ENCODE measurements around the gene SCFD2. TPM values are rescaled to one million over a fixed set of nuclear protein-coding genes. Genes with fewer than 3 reads are reported as not detected.

Gene SCFD2
- polyA plus RNA-seq, 4 donors: 2.2 to 8.4 (median 5.6) TPM

- no peaks in the 10 kb centered on the region for H3K36me3 ChIP-seq (ENCODE audit: control insufficient read depth in 3 of 3, insufficient read depth in 2 of 3, low read depth in 1 of 3, low read length in 3 of 3)
- H3K4me3 ChIP-seq (ENCODE audit: low read depth in 1 of 3, low read length in 3 of 3): no peak overlapping the region
- FAIRE-seq (no peak), DNase-seq (no peak)
- peaks cover 0 to 9% of the 10 kb centered on the region in 2 donors for H3K9me3 ChIP-seq (ENCODE audit: control insufficient read depth in 2 of 2, insufficient read depth in 1 of 2, low read depth in 1 of 2, low read length in 1 of 2)
- 89 to 97% (median 95%) methylated on average over 1 of the region's 1 CpG for WGBS, 3 donors
- peaks cover 0 to 12% (median 7%) of the 10 kb centered on the region in 3 donors for H3K27me3 ChIP-seq (ENCODE audit: control insufficient read depth in 3 of 3, insufficient read depth in 3 of 3, low read length in 3 of 3)
- no peak overlapping the region for H3K27ac ChIP-seq (ENCODE audit: low read depth in 1 of 3, low read length in 2 of 3)
- peaks cover 0 to 6% (median 4%) of the 10 kb centered on the region in 3 donors for H3K4me1 ChIP-seq (ENCODE audit: control insufficient read depth in 3 of 3, insufficient read depth in 2 of 3, low read depth in 1 of 3, low read length in 2 of 3)
Measured at GRCh38 chr4:52856801-52857200, 509.1 kb downstream of the SCFD2 start.

GRCh38 chr4:52853351-52853750 lies 512.5 kb downstream of the SCFD2 start:
- Histone ChIP-seq H3K4me3 (ENCODE audit: low read depth in 1 of 3, low read length in 3 of 3) (no peak overlapping the region), H3K27ac (ENCODE audit: low read depth in 1 of 3, low read length in 2 of 3) (no peak overlapping the region), H3K27me3 (ENCODE audit: control insufficient read depth in 3 of 3, insufficient read depth in 3 of 3, low read length in 3 of 3) (no peaks in the 10 kb centered on the region), H3K36me3 (ENCODE audit: control insufficient read depth in 3 of 3, insufficient read depth in 2 of 3, low read depth in 1 of 3, low read length in 3 of 3) (no peaks in the 10 kb centered on the region), H3K4me1 (ENCODE audit: control insufficient read depth in 3 of 3, insufficient read depth in 2 of 3, low read depth in 1 of 3, low read length in 2 of 3) (peaks cover 3 to 13% (median 8%) of the 10 kb centered on the region in 3 donors), H3K9me3 (ENCODE audit: control insufficient read depth in 2 of 2, insufficient read depth in 1 of 2, low read depth in 1 of 2, low read length in 1 of 2) (peaks cover 0 to 4% of the 10 kb centered on the region in 2 donors)
- no peak for FAIRE-seq
- DNase-seq: no peak

- WGBS, 3 donors: 68 to 73% (median 71%) methylated on average over 3 of the region's 3 CpGs
- DNase-seq: no peak
- no peak overlapping the region for H3K27ac ChIP-seq (ENCODE audit: low read depth in 1 of 3, low read length in 2 of 3)
- no peaks in the 10 kb centered on the region for H3K9me3 ChIP-seq (ENCODE audit: control insufficient read depth in 2 of 2, insufficient read depth in 1 of 2, low read depth in 1 of 2, low read length in 1 of 2)
- H3K4me3 ChIP-seq (ENCODE audit: low read depth in 1 of 3, low read length in 3 of 3): no peak overlapping the region
- H3K36me3 ChIP-seq (ENCODE audit: control insufficient read depth in 3 of 3, insufficient read depth in 2 of 3, low read depth in 1 of 3, low read length in 3 of 3): no peaks in the 10 kb centered on the region
- no peaks in the 10 kb centered on the region for H3K27me3 ChIP-seq (ENCODE audit: control insufficient read depth in 3 of 3, insufficient read depth in 3 of 3, low read length in 3 of 3)
- FAIRE-seq: no peak
- H3K4me1 ChIP-seq (ENCODE audit: control insufficient read depth in 3 of 3, insufficient read depth in 2 of 3, low read depth in 1 of 3, low read length in 2 of 3): peaks cover 3 to 19% (median 8%) of the 10 kb centered on the region in 3 donors
Measured at GRCh38 chr4:52852711-52853110, 513.1 kb downstream of the SCFD2 start.

GRCh38 chr4:52852041-52852440 lies 513.8 kb downstream of the SCFD2 start:
- DNase-seq (no peak), FAIRE-seq (no peak)
- H3K27me3 ChIP-seq (ENCODE audit: control insufficient read depth in 3 of 3, insufficient read depth in 3 of 3, low read length in 3 of 3): no peaks in the 10 kb centered on the region
- no peaks in the 10 kb centered on the region for H3K9me3 ChIP-seq (ENCODE audit: control insufficient read depth in 2 of 2, insufficient read depth in 1 of 2, low read depth in 1 of 2, low read length in 1 of 2)
- H3K4me3 ChIP-seq (ENCODE audit: low read depth in 1 of 3, low read length in 3 of 3): no peak overlapping the region
- 73 to 83% (median 77%) methylated on average over 1 of the region's 1 CpG for WGBS, 3 donors
- no peak overlapping the region for H3K27ac ChIP-seq (ENCODE audit: low read depth in 1 of 3, low read length in 2 of 3)
- H3K36me3 ChIP-seq (ENCODE audit: control insufficient read depth in 3 of 3, insufficient read depth in 2 of 3, low read depth in 1 of 3, low read length in 3 of 3): no peaks in the 10 kb centered on the region
- peaks cover 3 to 21% (median 8%) of the 10 kb centered on the region in 3 donors for H3K4me1 ChIP-seq (ENCODE audit: control insufficient read depth in 3 of 3, insufficient read depth in 2 of 3, low read depth in 1 of 3, low read length in 2 of 3)

- peaks cover 3 to 21% (median 8%) of the 10 kb centered on the region in 3 donors for H3K4me1 ChIP-seq (ENCODE audit: control insufficient read depth in 3 of 3, insufficient read depth in 2 of 3, low read depth in 1 of 3, low read length in 2 of 3)
- WGBS, 3 donors: 18 to 76% (median 39%) methylated on average over 3 of the region's 3 CpGs
- no peaks in the 10 kb centered on the region for H3K36me3 ChIP-seq (ENCODE audit: control insufficient read depth in 3 of 3, insufficient read depth in 2 of 3, low read depth in 1 of 3, low read length in 3 of 3)
- no peaks in the 10 kb centered on the region for H3K9me3 ChIP-seq (ENCODE audit: control insufficient read depth in 2 of 2, insufficient read depth in 1 of 2, low read depth in 1 of 2, low read length in 1 of 2)
- DNase-seq: peak; percentile 51 to 75
- no peaks in the 10 kb centered on the region for H3K27me3 ChIP-seq (ENCODE audit: control insufficient read depth in 3 of 3, insufficient read depth in 3 of 3, low read length in 3 of 3)
- H3K27ac ChIP-seq (ENCODE audit: low read depth in 1 of 3, low read length in 2 of 3): no peak overlapping the region
- no peak overlapping the region for H3K4me3 ChIP-seq (ENCODE audit: low read depth in 1 of 3, low read length in 3 of 3)
- no peak for FAIRE-seq
Measured at GRCh38 chr4:52850406-52851124, 515.3 kb downstream of the SCFD2 start.

GRCh38 chr4:52848254-52848653 lies 517.6 kb downstream of the SCFD2 start:
- DNase-seq (peak; percentile 47 to 65), FAIRE-seq (no peak)
- Histone ChIP-seq H3K4me3 (ENCODE audit: low read depth in 1 of 3, low read length in 3 of 3) (no peak overlapping the region), H3K36me3 (ENCODE audit: control insufficient read depth in 3 of 3, insufficient read depth in 2 of 3, low read depth in 1 of 3, low read length in 3 of 3) (no peaks in the 10 kb centered on the region), H3K9me3 (ENCODE audit: control insufficient read depth in 2 of 2, insufficient read depth in 1 of 2, low read depth in 1 of 2, low read length in 1 of 2) (no peaks in the 10 kb centered on the region), H3K27me3 (ENCODE audit: control insufficient read depth in 3 of 3, insufficient read depth in 3 of 3, low read length in 3 of 3) (no peaks in the 10 kb centered on the region), H3K27ac (ENCODE audit: low read depth in 1 of 3, low read length in 2 of 3) (no peak overlapping the region), H3K4me1 (ENCODE audit: control insufficient read depth in 3 of 3, insufficient read depth in 2 of 3, low read depth in 1 of 3, low read length in 2 of 3) (peaks cover 3 to 21% (median 8%) of the 10 kb centered on the region in 3 donors)
- WGBS, 3 donors: 18 to 62% (median 38%) methylated on average over 6 of the region's 6 CpGs

GRCh38 chr4:52846502-52846901 lies 519.4 kb downstream of the SCFD2 start:
- 87 to 95% (median 89%) methylated on average over 2 of the region's 2 CpGs for WGBS, 3 donors
- Histone ChIP-seq H3K27ac (ENCODE audit: low read depth in 1 of 3, low read length in 2 of 3) (no peak overlapping the region), H3K4me1 (ENCODE audit: control insufficient read depth in 3 of 3, insufficient read depth in 2 of 3, low read depth in 1 of 3, low read length in 2 of 3) (peaks cover 3 to 21% (median 4%) of the 10 kb centered on the region in 3 donors), H3K4me3 (ENCODE audit: low read depth in 1 of 3, low read length in 3 of 3) (no peak overlapping the region), H3K9me3 (ENCODE audit: control insufficient read depth in 2 of 2, insufficient read depth in 1 of 2, low read depth in 1 of 2, low read length in 1 of 2) (no peaks in the 10 kb centered on the region), H3K36me3 (ENCODE audit: control insufficient read depth in 3 of 3, insufficient read depth in 2 of 3, low read depth in 1 of 3, low read length in 3 of 3) (no peaks in the 10 kb centered on the region), H3K27me3 (ENCODE audit: control insufficient read depth in 3 of 3, insufficient read depth in 3 of 3, low read length in 3 of 3) (no peaks in the 10 kb centered on the region)
- no peak for FAIRE-seq
- no peak for DNase-seq

- 91 to 95% (median 91%) methylated on average over 2 of the region's 2 CpGs for WGBS, 3 donors
- H3K36me3 ChIP-seq (ENCODE audit: control insufficient read depth in 3 of 3, insufficient read depth in 2 of 3, low read depth in 1 of 3, low read length in 3 of 3): no peaks in the 10 kb centered on the region
- no peak overlapping the region for H3K4me3 ChIP-seq (ENCODE audit: low read depth in 1 of 3, low read length in 3 of 3)
- peaks cover 0 to 13% (median 2%) of the 10 kb centered on the region in 3 donors for H3K4me1 ChIP-seq (ENCODE audit: control insufficient read depth in 3 of 3, insufficient read depth in 2 of 3, low read depth in 1 of 3, low read length in 2 of 3)
- no peak overlapping the region for H3K27ac ChIP-seq (ENCODE audit: low read depth in 1 of 3, low read length in 2 of 3)
- DNase-seq: no peak
- no peaks in the 10 kb centered on the region for H3K27me3 ChIP-seq (ENCODE audit: control insufficient read depth in 3 of 3, insufficient read depth in 3 of 3, low read length in 3 of 3)
- no peaks in the 10 kb centered on the region for H3K9me3 ChIP-seq (ENCODE audit: control insufficient read depth in 2 of 2, insufficient read depth in 1 of 2, low read depth in 1 of 2, low read length in 1 of 2)
- FAIRE-seq: no peak
Measured at GRCh38 chr4:52844596-52844995, 521.3 kb downstream of the SCFD2 start.

- Histone ChIP-seq H3K27ac (ENCODE audit: low read depth in 1 of 3, low read length in 2 of 3) (no peak overlapping the region), H3K4me1 (ENCODE audit: control insufficient read depth in 3 of 3, insufficient read depth in 2 of 3, low read depth in 1 of 3, low read length in 2 of 3) (peaks cover 0 to 13% (median under 1%) of the 10 kb centered on the region in 3 donors), H3K4me3 (ENCODE audit: low read depth in 1 of 3, low read length in 3 of 3) (no peak overlapping the region), H3K27me3 (ENCODE audit: control insufficient read depth in 3 of 3, insufficient read depth in 3 of 3, low read length in 3 of 3) (no peaks in the 10 kb centered on the region), H3K9me3 (ENCODE audit: control insufficient read depth in 2 of 2, insufficient read depth in 1 of 2, low read depth in 1 of 2, low read length in 1 of 2) (no peaks in the 10 kb centered on the region), H3K36me3 (ENCODE audit: control insufficient read depth in 3 of 3, insufficient read depth in 2 of 3, low read depth in 1 of 3, low read length in 3 of 3) (no peaks in the 10 kb centered on the region)
- DNase-seq (no peak), FAIRE-seq (no peak)
- 81 to 95% (median 92%) methylated on average over 3 of the region's 3 CpGs for WGBS, 3 donors
Measured at GRCh38 chr4:52843958-52844357, 521.9 kb downstream of the SCFD2 start.

All from small intestine (tissue), 7 donors.